Right cardiac atrium (tissue), 5 donors: ENCODE results near the gene PTPRM. TPM values are rescaled to one million over a fixed set of nuclear protein-coding genes. Genes with fewer than 3 reads are reported as not detected.

Experiments
- ATAC-seq, 2 donors: fragments of 200-7000 bp; cut with Tn5 transposase; one replicate each; pipeline versions ENCODE4 v1.8.0 to v1.9.1; 2020; ENCODE audit warnings: moderate library complexity in 2 of 2, mild to moderate bottlenecking in 1 of 2
- DNase-seq, 3 donors: peaks; one replicate each; pipeline ENCODE4 v3.0.0-alpha.2; 2020
- H3K27ac ChIP-seq: one replicate; pipeline ENCODE4 v1.5.1; 2013; ENCODE audit warnings: mild to moderate bottlenecking, low read length, control low read depth, moderate library complexity
- H3K27me3 ChIP-seq: one replicate; pipeline ENCODE4 v1.6.1; 2013; ENCODE audit not compliant: control insufficient read depth, insufficient read depth
- H3K4me1 ChIP-seq: one replicate; pipeline ENCODE4 v1.6.1; 2013; ENCODE audit warnings: low read length; ENCODE audit not compliant: control insufficient read depth, insufficient read depth
- H3K4me3 ChIP-seq: one replicate; pipeline ENCODE4 v1.5.1; 2013; ENCODE audit warnings: low read length, control low read depth
- H3K9me3 ChIP-seq: one replicate; pipeline ENCODE4 v1.6.1; 2013; ENCODE audit warnings: low read length; ENCODE audit not compliant: control insufficient read depth
- WGBS: extraction: QIAGEN DNeasy Blood & Tissue Kit; methylation state at CpG from one replicate; pipeline ENCODE4 v1.1.7; 2013; 5-methylcytosine and 5-hydroxymethylcytosine counted together
- intact Hi-C, 4 donors: fragments of 100-400 bp; cut with DNase I; formaldehyde crosslinking; loops; one replicate each; pipeline versions ENCODE4 v1.11.0 to v1.14.0; 2022 to 2023
- polyA plus RNA-seq: library from polyadenylated mRNA; stranded (reverse); fragments of 200-250 nt; gene quantifications from one replicate; pipeline ENCODE4 v1.2.3, GENCODE V29; 2013
- total RNA-seq, 4 donors: library from RNA; stranded (reverse); fragmentation: NEBNext Ultra II Directional; extraction: Animal tissue kit (Norgen Biotek cat#: 25700); gene quantifications; one replicate each; pipeline ENCODE4 v1.2.1, GENCODE V29; 2021
- donor health status: healthy with polysubstance abuse.
- donor health status: DM: no; HTN: yes; CAD: no.
- donor health status: DM: no; HTN: no; CAD: no.
- donor health status: DM: no; HTN: yes; CAD: no; lungs with severe emphysema.
- donor health status: DM: yes; HTN: yes; CAD: no.

The PTPRM gene
- total and polyA plus RNA-seq, 5 donors = 55.1 to 81.5 (median 63.4) TPM

- no peaks in the 10 kb centered on the region for H3K27me3 ChIP-seq
- no peaks in the 10 kb centered on the region for H3K4me1 ChIP-seq
- ATAC-seq = no peak
- intact Hi-C loops = no loop called here
- DNase-seq = no peak
- H3K27ac ChIP-seq = no peak overlapping the region
- H3K9me3 ChIP-seq = no peaks in the 10 kb centered on the region
- WGBS = 85% methylated on average over 2 of the region's 2 CpGs
- no peak overlapping the region for H3K4me3 ChIP-seq
Measured at GRCh38 chr18:8391068-8391467, 824.0 kb downstream of the PTPRM start.

GRCh38 chr18:8396254-8396653 lies 829.1 kb downstream of the PTPRM start:
- no peak overlapping the region for H3K4me3 ChIP-seq
- no peak for ATAC-seq
- H3K4me1 ChIP-seq = no peaks in the 10 kb centered on the region
- 97% methylated on average over 7 of the region's 7 CpGs for WGBS
- H3K27me3 ChIP-seq = no peaks in the 10 kb centered on the region
- intact Hi-C loops = no loop called here
- no peak overlapping the region for H3K27ac ChIP-seq
- no peak for DNase-seq
- no peaks in the 10 kb centered on the region for H3K9me3 ChIP-seq

GRCh38 chr18:8397034-8397433 lies 829.9 kb downstream of the PTPRM start:
- WGBS = 83% methylated on average over 12 of the region's 12 CpGs
- no peak for DNase-seq
- H3K27ac ChIP-seq = no peak overlapping the region
- ATAC-seq = no peak
- intact Hi-C loops = no loop called here
- H3K9me3 ChIP-seq = no peaks in the 10 kb centered on the region
- no peaks in the 10 kb centered on the region for H3K27me3 ChIP-seq
- no peaks in the 10 kb centered on the region for H3K4me1 ChIP-seq
- H3K4me3 ChIP-seq = no peak overlapping the region

GRCh38 chr18:8399138-8399537 lies 832.0 kb downstream of the PTPRM start:
- ATAC-seq = no peak
- 78% methylated on average over 8 of the region's 8 CpGs for WGBS
- H3K9me3 ChIP-seq = no peaks in the 10 kb centered on the region
- no peaks in the 10 kb centered on the region for H3K27me3 ChIP-seq
- no peaks in the 10 kb centered on the region for H3K4me1 ChIP-seq
- intact Hi-C loops = no loop called here
- H3K4me3 ChIP-seq = no peak overlapping the region
- no peak overlapping the region for H3K27ac ChIP-seq
- DNase-seq = no peak

- ATAC-seq = peak; percentile 29 to 32
- H3K9me3 ChIP-seq = no peaks in the 10 kb centered on the region
- WGBS = 88% methylated on average over 17 of the region's 17 CpGs
- no peak for DNase-seq
- intact Hi-C loops = no loop called here
- no peak overlapping the region for H3K27ac ChIP-seq
- no peaks in the 10 kb centered on the region for H3K27me3 ChIP-seq
- no peak overlapping the region for H3K4me3 ChIP-seq
- no peaks in the 10 kb centered on the region for H3K4me1 ChIP-seq
Measured at GRCh38 chr18:8400193-8400752, 833.2 kb downstream of the PTPRM start.

GRCh38 chr18:8400825-8401224 lies 833.7 kb downstream of the PTPRM start:
- H3K9me3 ChIP-seq = no peaks in the 10 kb centered on the region
- H3K4me3 ChIP-seq = no peak overlapping the region
- DNase-seq (no peak), ATAC-seq (no peak)
- no peak overlapping the region for H3K27ac ChIP-seq
- intact Hi-C loops = no loop called here
- no peaks in the 10 kb centered on the region for H3K27me3 ChIP-seq
- no peaks in the 10 kb centered on the region for H3K4me1 ChIP-seq
- WGBS = 68% methylated on average over 2 of the region's 2 CpGs

- H3K27me3 ChIP-seq = no peaks in the 10 kb centered on the region
- no peaks in the 10 kb centered on the region for H3K9me3 ChIP-seq
- intact Hi-C loops = no loop called here
- H3K4me1 ChIP-seq = no peaks in the 10 kb centered on the region
- H3K27ac ChIP-seq = no peak overlapping the region
- no peak overlapping the region for H3K4me3 ChIP-seq
- no peak for DNase-seq
- 93% methylated on average over 17 of the region's 17 CpGs for WGBS
- no peak for ATAC-seq
Measured at GRCh38 chr18:8401606-8402005, 834.5 kb downstream of the PTPRM start.

- H3K27ac ChIP-seq = no peak overlapping the region
- 94% methylated on average over 4 of the region's 4 CpGs for WGBS
- DNase-seq (no peak), ATAC-seq (no peak)
- no peak overlapping the region for H3K4me3 ChIP-seq
- H3K9me3 ChIP-seq = no peaks in the 10 kb centered on the region
- H3K4me1 ChIP-seq = no peaks in the 10 kb centered on the region
- intact Hi-C loops = no loop called here
- no peaks in the 10 kb centered on the region for H3K27me3 ChIP-seq
Measured at GRCh38 chr18:8402237-8402636, 835.1 kb downstream of the PTPRM start.

GRCh38 chr18:8403713-8404112 lies 836.6 kb downstream of the PTPRM start:
- no peak overlapping the region for H3K27ac ChIP-seq
- no peak for DNase-seq
- no peak for ATAC-seq
- H3K9me3 ChIP-seq = no peaks in the 10 kb centered on the region
- WGBS = 98% methylated on average over 2 of the region's 2 CpGs
- no peak overlapping the region for H3K4me3 ChIP-seq
- no peaks in the 10 kb centered on the region for H3K27me3 ChIP-seq
- no peaks in the 10 kb centered on the region for H3K4me1 ChIP-seq
- intact Hi-C loops = no loop called here

GRCh38 chr18:8406186-8406867 lies 839.2 kb downstream of the PTPRM start:
- intact Hi-C loops = no loop called here
- 77% methylated on average over 10 of the region's 10 CpGs for WGBS
- no peaks in the 10 kb centered on the region for H3K27me3 ChIP-seq
- H3K27ac ChIP-seq = no peak overlapping the region
- no peaks in the 10 kb centered on the region for H3K4me1 ChIP-seq
- H3K9me3 ChIP-seq = no peaks in the 10 kb centered on the region
- ATAC-seq (no peak), DNase-seq (no peak)
- no peak overlapping the region for H3K4me3 ChIP-seq

- Histone ChIP-seq H3K9me3 (no peaks in the 10 kb centered on the region), H3K4me3 (no peak overlapping the region), H3K27ac (no peak overlapping the region), H3K4me1 (no peaks in the 10 kb centered on the region), H3K27me3 (no peaks in the 10 kb centered on the region)
- no peak for DNase-seq
- 93% methylated on average over 15 of the region's 15 CpGs for WGBS
- intact Hi-C loops = no loop called here
- no peak for ATAC-seq
Measured at GRCh38 chr18:8406868-8407250, 839.7 kb downstream of the PTPRM start.

GRCh38 chr18:8409151-8409550 lies 842.0 kb downstream of the PTPRM start:
- no peaks in the 10 kb centered on the region for H3K27me3 ChIP-seq
- no peak overlapping the region for H3K4me3 ChIP-seq
- DNase-seq (no peak), ATAC-seq (no peak)
- intact Hi-C loops = no loop called here
- peaks cover 2% of the 10 kb centered on the region for H3K9me3 ChIP-seq
- H3K4me1 ChIP-seq = no peaks in the 10 kb centered on the region
- 95% methylated on average over 3 of the region's 3 CpGs for WGBS
- H3K27ac ChIP-seq = no peak overlapping the region
